Measurements from ENCODE around the gene IGSF21.

DNA sequence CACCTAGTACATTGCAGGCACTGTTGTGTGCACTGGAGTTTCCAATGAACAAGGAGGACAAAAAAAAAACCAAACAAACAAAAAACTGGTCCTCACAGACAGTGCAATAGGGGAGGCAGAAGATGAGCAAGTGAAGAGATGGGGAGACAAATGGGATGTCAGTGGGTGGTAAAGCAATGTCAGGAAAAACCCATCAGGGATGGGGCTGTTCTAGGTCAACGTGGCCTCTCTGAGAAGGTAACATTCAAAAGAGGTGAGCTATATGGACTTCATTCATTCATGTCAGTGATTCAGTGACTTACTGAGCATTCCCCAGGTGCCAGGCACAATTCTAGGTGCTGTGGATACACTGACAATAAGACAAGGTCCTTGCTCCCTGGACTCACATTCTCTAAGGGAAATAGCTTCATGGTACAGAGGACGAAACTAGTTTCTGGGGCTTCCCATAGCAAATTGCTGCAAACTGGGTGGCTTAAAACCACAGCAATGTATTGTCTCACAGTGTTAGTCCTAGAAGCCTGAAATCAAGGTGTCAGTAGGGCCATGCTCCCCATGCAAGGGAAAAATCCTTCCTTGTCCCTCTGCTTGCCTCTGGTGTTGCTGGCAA lies 232.7 kb downstream of the IGSF21 start:
- TF ChIP-seq YY1 (IDR thresholded peaks at IDR 0.05; ENCODE audit: insufficient read depth, insufficient read length) (no peak), ZNF274 (IDR thresholded peaks at IDR 0.05; ENCODE audit: low read depth, low read length) (no peak), SUZ12 (IDR thresholded peaks at IDR 0.05; ENCODE audit: extremely low read depth, insufficient read depth, insufficient read length) (no peak)
